Gastroesophageal sphincter (tissue), 4 donors: ENCODE data around the gene KRTAP13-3. TPM values are rescaled to one million over a fixed set of nuclear protein-coding genes. Genes with fewer than 3 reads are reported as not detected.

Source experiments
- ATAC-seq: fragments of 150-250 bp; one replicate; pipeline ENCODE4 v1.9.1; 2016; ENCODE audit warnings: mild to moderate bottlenecking, moderate library complexity
- H3K27ac ChIP-seq, 4 donors: fragments of 200-600 bp; sonication (generic) in 3 of 4; 1 replicate in 3 of 4; 2 replicates in 1 of 4; pipeline ENCODE4 v1.5.1; 2016 to 2019
- H3K27me3 ChIP-seq: fragments of 200-600 bp; sonication (generic); one replicate; pipeline ENCODE4 v1.5.1; 2019
- H3K36me3 ChIP-seq, 2 donors: fragments of 200-600 bp; sonication (generic); one replicate each; pipeline ENCODE4 v1.5.1; 2019; ENCODE audit warnings: control low read depth in 1 of 2
- H3K4me1 ChIP-seq, 3 donors: fragments of 200-600 bp; sonication (generic); 1 replicate in 2 of 3; 2 replicates in 1 of 3; pipeline ENCODE4 v1.5.1; 2016 to 2019; ENCODE audit warnings: control low read depth in 2 of 3
- H3K4me3 ChIP-seq, 2 donors: fragments of 200-600 bp; sonication (generic); one replicate each; pipeline ENCODE4 v1.5.1; 2019; ENCODE audit warnings: mild to moderate bottlenecking in 1 of 2, moderate library complexity in 1 of 2
- H3K9me3 ChIP-seq, 3 donors: fragments of 200-600 bp; sonication (generic); one replicate each; pipeline ENCODE4 v1.5.1; 2017 to 2019; ENCODE audit warnings: control low read depth in 2 of 3
- CTCF ChIP-seq, 4 experiments: fragments of 200-600 bp in 2 of 4; fragments of 450-650 bp in 2 of 4; sonication (generic) in 1 of 4; IDR thresholded peaks; one replicate each; pipeline ENCODE4 v1.5.1; 2017 to 2019; ENCODE audit warnings: antibody characterized with exemption in 4 of 4, mild to moderate bottlenecking in 2 of 4, moderate library complexity in 2 of 4
- EP300 ChIP-seq: sonication (generic); formaldehyde crosslinking; IDR thresholded peaks from one replicate; pipeline ENCODE4 v1.6.1; 2017; ENCODE audit warnings: antibody characterized with exemption, mild to moderate bottlenecking
- POLR2A ChIP-seq, 2 donors: fragments of 450-650 bp; IDR thresholded peaks; one replicate each; pipeline ENCODE4 v1.6.1; 2017; ENCODE audit warnings: antibody characterized with exemption in 2 of 2, mild to moderate bottlenecking in 2 of 2, moderate library complexity in 1 of 2
- POLR2AphosphoS5 ChIP-seq: sonication (generic); formaldehyde crosslinking; IDR thresholded peaks from one replicate; pipeline ENCODE4 v1.6.1; 2017; ENCODE audit warnings: antibody characterized with exemption
- WGBS, 2 donors: methylation state at CpG; one replicate each; pipeline ENCODE4 v1.1.5; 2018; ENCODE audit warnings: low coverage in 1 of 2; 5-methylcytosine and 5-hydroxymethylcytosine counted together
- total RNA-seq, 4 donors: library from RNA; depleted of rRNA; stranded (reverse); fragments of >200 nt; gene quantifications; one replicate each; pipeline ENCODE4 v1.1.0, GENCODE V29; 2016

The KRTAP13-3 gene
- total RNA-seq, 4 donors from 2014 or later = not detected

- H3K27ac ChIP-seq = no peak overlapping the region
- TF ChIP-seq POLR2AphosphoS5 (no peak), POLR2A (IDR thresholded peaks at IDR 0.05) (no peak), EP300 (no peak), CTCF (IDR thresholded peaks at IDR 0.05) (no peak)
- H3K9me3 ChIP-seq = peaks cover 0 to 11% (median 0%) of the 10 kb centered on the region in 3 donors
- no peak overlapping the region for H3K4me3 ChIP-seq
- no peaks in the 10 kb centered on the region for H3K4me1 ChIP-seq
- no peaks in the 10 kb centered on the region for H3K27me3 ChIP-seq
- 41 to 58% methylated on average over 2 of the region's 2 CpGs for WGBS, 2 donors
- no peak for ATAC-seq
- H3K36me3 ChIP-seq = no peaks in the 10 kb centered on the region
Measured at GRCh38 chr21:30391492-30392025, 34.2 kb downstream of the KRTAP13-3 start.

- H3K4me3 ChIP-seq = no peak overlapping the region
- H3K36me3 ChIP-seq = no peaks in the 10 kb centered on the region
- H3K27me3 ChIP-seq = no peaks in the 10 kb centered on the region
- no peaks in the 10 kb centered on the region for H3K9me3 ChIP-seq
- ATAC-seq = no peak
- TF ChIP-seq POLR2A (IDR thresholded peaks at IDR 0.05) (no peak), EP300 (no peak), CTCF (IDR thresholded peaks at IDR 0.05) (no peak), POLR2AphosphoS5 (no peak)
- no peak overlapping the region for H3K27ac ChIP-seq
- no peaks in the 10 kb centered on the region for H3K4me1 ChIP-seq
- WGBS, 2 donors = 10 to 17% methylated on average over 1 of the region's 1 CpG
Measured at GRCh38 chr21:30382201-30382600, 43.5 kb downstream of the KRTAP13-3 start.

Other genes starting within 250 kb of the KRTAP13-3 start
- 1 to 10 TPM in 1 of 4 donors, not detected in 3; 2.1 TPM for gene CLDN8, start 209.8 kb downstream of the KRTAP13-3 start, total RNA-seq
- gene KRTAP24-1, start 143.0 kb downstream of the KRTAP13-3 start, total RNA-seq = not detected
- gene KRTAP25-1, start 136.4 kb downstream of the KRTAP13-3 start, total RNA-seq = not detected
- gene KRTAP26-1, start 105.6 kb downstream of the KRTAP13-3 start, total RNA-seq = not detected
- not detected for gene KRTAP27-1, start 88.2 kb downstream of the KRTAP13-3 start, total RNA-seq
- not detected for gene KRTAP23-1, start 77.3 kb downstream of the KRTAP13-3 start, total RNA-seq
- not detected for gene KRTAP13-2, start 53.7 kb downstream of the KRTAP13-3 start, total RNA-seq
- gene KRTAP13-1, start 29.9 kb downstream of the KRTAP13-3 start, total RNA-seq = not detected
- not detected for gene KRTAP13-4, start 4.3 kb upstream of the KRTAP13-3 start, total RNA-seq
- not detected for gene KRTAP15-1, start 14.3 kb upstream of the KRTAP13-3 start, total RNA-seq
- gene KRTAP19-1, start 54.4 kb upstream of the KRTAP13-3 start, total RNA-seq = not detected
- gene KRTAP19-2, start 61.5 kb upstream of the KRTAP13-3 start, total RNA-seq = not detected
- gene KRTAP19-3, start 66.1 kb upstream of the KRTAP13-3 start, total RNA-seq = 1 to 10 TPM in 1 of 4 donors, not detected in 3; 1.7 TPM
- not detected for gene KRTAP19-4, start 71.2 kb upstream of the KRTAP13-3 start, total RNA-seq
- not detected for gene KRTAP19-5, start 76.2 kb upstream of the KRTAP13-3 start, total RNA-seq
- not detected for gene KRTAP19-6, start 115.9 kb upstream of the KRTAP13-3 start, total RNA-seq
- not detected for gene KRTAP19-7, start 135.4 kb upstream of the KRTAP13-3 start, total RNA-seq
- gene KRTAP22-2, start 164.5 kb upstream of the KRTAP13-3 start, total RNA-seq = not detected
- gene KRTAP6-3, start 166.5 kb upstream of the KRTAP13-3 start, total RNA-seq = not detected
- gene KRTAP6-2, start 173.0 kb upstream of the KRTAP13-3 start, total RNA-seq = not detected
- gene KRTAP22-1, start 175.2 kb upstream of the KRTAP13-3 start, total RNA-seq = not detected
- not detected for gene KRTAP6-1, start 188.0 kb upstream of the KRTAP13-3 start, total RNA-seq
- gene KRTAP20-1, start 190.5 kb upstream of the KRTAP13-3 start, total RNA-seq = not detected
- not detected for gene KRTAP20-4, start 194.7 kb upstream of the KRTAP13-3 start, total RNA-seq
- not detected for gene KRTAP20-2, start 209.3 kb upstream of the KRTAP13-3 start, total RNA-seq
- gene KRTAP20-3, start 216.9 kb upstream of the KRTAP13-3 start, total RNA-seq = not detected